Measurements from ENCODE around the gene FNBP1. TPM values are rescaled to one million over a fixed set of nuclear protein-coding genes. Genes with fewer than 3 reads are reported as not detected.

The FNBP1 gene
- total and polyA plus RNA-seq, 2 of the 8 experiments (the other 6 are each of a cell fraction or from before 2014, with no cell fraction given): 7.2 to 40.9 TPM

GRCh38 chr9:130002320-130002719 lies 40.7 kb downstream of the FNBP1 start:
- no peak overlapping the region for H3K27ac ChIP-seq (ENCODE audit: low read depth, low read length)
- H3K9ac ChIP-seq (replicated peaks in 1 of 4; ENCODE audit: extremely low read depth in 1 of 4, low read depth in 3 of 4, low read length in 3 of 4): no peak overlapping the region
- H3K79me1 ChIP-seq (ENCODE audit: low read depth, low read length): no peaks in the 10 kb centered on the region
- H3K9me3 ChIP-seq (ENCODE audit: insufficient read depth in 2 of 2, low read depth in 1 of 2, low read length in 1 of 2): no peaks in the 10 kb centered on the region
- DNase-seq (ENCODE audit: low read depth in 1 of 2, low spot score in 2 of 2) (no peak), FAIRE-seq (no peak)
- no peak overlapping the region; the same call in 1 of the 2 replicates for H3K18ac ChIP-seq (ENCODE audit: extremely low read depth, low read length)
- no peak overlapping the region; a peak in 1 of 4 replicates for H3K4me2 ChIP-seq (ENCODE audit: insufficient read depth in 1 of 2, low read depth in 2 of 2, low read length in 2 of 2)
- ChIA-PET CTCF (ENCODE audit: partially characterized antibody) (interaction anchor here (1.1 kb wide), 1 partner anchor 20 kb away, joined by 3 read pairs; no protein-coding TSS in a partner anchor), POLR2A (ENCODE audit: partially characterized antibody) (interaction anchor here (0.9 kb wide), 1 partner anchor 10 kb away, joined by 3 read pairs; no protein-coding TSS in a partner anchor)
- no peak overlapping the region for H2AFZ ChIP-seq (ENCODE audit: low read length)
- H4K8ac ChIP-seq (ENCODE audit: extremely low read depth, insufficient read depth, low read length): no peak overlapping the region
- H2BK20ac ChIP-seq (ENCODE audit: low read length): no peak overlapping the region
- no peak overlapping the region for H2BK12ac ChIP-seq (ENCODE audit: low read depth, low read length)
- no peaks in the 10 kb centered on the region; a peak in 1 of 4 replicates for H3K79me2 ChIP-seq (ENCODE audit: control insufficient read depth in 1 of 2, insufficient read depth in 2 of 2, low read length in 2 of 2)
- H3K23ac ChIP-seq (ENCODE audit: insufficient read length): no peak overlapping the region
- no peak overlapping the region for H2AK5ac ChIP-seq (ENCODE audit: low read depth, low read length)
- no peak overlapping the region for H3K4me3 ChIP-seq (ENCODE audit: extremely low read depth in 1 of 4, insufficient read depth in 2 of 4, low read depth in 3 of 4, low read length in 4 of 4)
- WGBS, 2 experiments (ENCODE audit: extremely low coverage in 1 of 2, insufficient coverage in 1 of 2, insufficient read length in 1 of 2, insufficient replicate concordance in 2 of 2, low coverage in 1 of 2, low lambda C conversion rate in 2 of 2, missing lambda C conversion rate in 1 of 2): 85% methylated on average over 5 of the region's 5 CpGs; no CpG with 5 or more reads in 1 of the 2 experiments
- H3K23me2 ChIP-seq (ENCODE audit: low read depth, low read length): no peaks in the 10 kb centered on the region
- H3K27me3 ChIP-seq (replicated peaks in 1 of 4; ENCODE audit: control insufficient read depth in 3 of 4, extremely low read depth in 1 of 4, insufficient read depth in 3 of 4, low read length in 3 of 4): no peaks in the 10 kb centered on the region
- no peak overlapping the region for H2BK5ac ChIP-seq (ENCODE audit: low read depth, low read length)
- H3K4me1 ChIP-seq (replicated peaks in 1 of 4; ENCODE audit: control insufficient read depth in 3 of 4, insufficient read depth in 4 of 4, low read length in 3 of 4): peaks cover 0 to 3% (median 1%) of the 10 kb centered on the region in 4 experiments; a peak in 2 of 7 replicates
- H2BK15ac ChIP-seq (ENCODE audit: low read length): no peak overlapping the region
- H2BK120ac ChIP-seq (replicated peaks; ENCODE audit: low read depth, low read length): no peak overlapping the region
- no peak overlapping the region for H4K5ac ChIP-seq (ENCODE audit: insufficient read length, low read depth, low read length)
- no peak overlapping the region for H3K4ac ChIP-seq (replicated peaks; ENCODE audit: insufficient read length, low read depth, low read length)
- no peak overlapping the region for H3K56ac ChIP-seq (replicated peaks; ENCODE audit: insufficient read length, low read depth, low read length)
- peaks cover 0 to 2% of the 10 kb centered on the region in 2 experiments for H4K20me1 ChIP-seq (replicated peaks in 1 of 2; ENCODE audit: control insufficient read depth in 1 of 2, insufficient read depth in 2 of 2, low read length in 2 of 2)
- H3K36me3 ChIP-seq (ENCODE audit: control insufficient read depth in 2 of 4, insufficient read depth in 4 of 4, low read length in 3 of 4): no peaks in the 10 kb centered on the region
- no peak overlapping the region for H3K14ac ChIP-seq (ENCODE audit: insufficient read length)
- no peak overlapping the region for H4K91ac ChIP-seq (replicated peaks; ENCODE audit: insufficient read length, low read length)
